IPS-11a (cell line): ENCODE measurements around the gene JMJD1C.
"Not testable (repeated sequence)": the region's sequence is repeated elsewhere in the genome, so short reads cannot be mapped to it uniquely, and the experiment has no call there.

ENCODE experiments used
- H3K4me3 ChIP-seq: one replicate; pipeline ENCODE4 v1.5.1; 2013; ENCODE audit warnings: low read depth, low read length, control low read depth

The JMJD1C gene

GRCh38 chr10:63199716-63200115 lies 266.1 kb downstream of the JMJD1C start:
- H3K4me3 ChIP-seq, result no peak overlapping the region

GRCh38 chr10:63197344-63198092 lies 268.3 kb downstream of the JMJD1C start:
- no peak overlapping the region for H3K4me3 ChIP-seq

GRCh38 chr10:63192826-63193225 lies 273.0 kb downstream of the JMJD1C start:
- H3K4me3 ChIP-seq, result no peak overlapping the region

DNA sequence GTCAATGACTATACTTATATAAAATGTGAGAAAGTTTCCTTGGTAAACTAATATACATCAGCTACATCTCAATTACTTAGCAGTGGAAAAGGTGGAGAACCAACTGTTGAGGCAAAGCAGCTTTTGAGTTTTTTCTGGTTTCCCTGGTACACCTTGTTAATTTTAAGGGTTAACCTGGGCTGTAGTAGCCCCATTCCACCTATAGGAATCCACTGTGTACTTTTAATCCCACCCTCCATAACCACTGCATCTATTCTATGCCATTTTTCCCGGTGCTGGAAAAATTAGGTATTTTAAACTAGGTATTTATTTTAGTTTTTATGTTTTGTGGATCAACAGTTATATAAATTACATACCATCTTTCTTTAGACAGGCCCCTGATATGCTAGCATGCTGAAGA lies 290.2 kb downstream of the JMJD1C start:
- no peak overlapping the region for H3K4me3 ChIP-seq

- no peak overlapping the region for H3K4me3 ChIP-seq
These were observed 292.1 kb downstream of the JMJD1C start for GRCh38 chr10:63173468-63174232.

- H3K4me3 ChIP-seq, result no peak overlapping the region
These were observed 293.9 kb downstream of the JMJD1C start for GRCh38 chr10:63171926-63172325.

DNA sequence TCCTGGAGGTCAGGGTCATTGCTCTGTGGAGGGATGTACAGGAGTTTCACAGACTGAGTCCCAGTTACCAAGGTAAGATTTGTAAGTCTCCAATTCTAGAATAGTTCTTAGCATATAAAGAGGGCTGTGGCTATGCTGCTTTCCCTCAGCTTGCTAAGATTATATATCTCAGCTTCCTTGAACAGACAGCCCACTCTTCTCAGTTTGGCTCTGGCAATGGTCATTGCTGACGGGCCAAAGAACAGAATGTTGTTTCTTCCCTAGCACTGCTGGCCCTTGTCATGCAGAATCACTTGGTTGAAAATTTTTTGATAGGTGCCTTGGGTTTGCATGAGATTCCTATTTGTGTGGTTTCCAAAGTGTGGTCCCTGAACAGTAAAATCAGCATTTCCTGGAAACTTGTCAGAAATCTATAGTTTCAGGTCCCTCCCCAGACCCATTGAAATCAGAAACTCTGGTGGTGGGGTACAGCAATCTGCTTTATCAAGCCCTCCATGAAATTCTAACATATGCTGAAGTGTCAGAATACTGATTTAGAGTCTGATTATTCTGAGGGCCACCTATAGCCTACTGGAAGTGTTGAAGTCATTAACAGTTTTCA lies 294.4 kb downstream of the JMJD1C start:
- no peak overlapping the region for H3K4me3 ChIP-seq

DNA sequence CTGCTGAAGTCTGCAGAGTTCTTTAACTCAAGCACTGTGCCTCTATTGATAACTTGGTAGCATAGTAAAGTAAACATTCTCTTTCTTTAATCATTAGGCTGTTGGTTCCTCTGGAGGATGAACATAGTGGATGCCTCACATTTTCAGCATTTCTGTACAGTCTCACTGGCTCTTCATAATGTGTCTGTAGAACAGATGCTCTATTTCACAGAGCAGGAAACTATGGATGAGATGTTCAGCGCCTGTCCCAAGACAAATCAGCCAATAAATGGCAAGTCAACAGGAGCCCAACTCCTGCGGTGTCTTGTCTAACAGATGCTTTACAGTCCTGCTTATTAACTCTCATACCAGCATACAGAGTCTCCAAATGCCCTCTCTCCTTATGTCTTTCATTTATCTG lies 296.2 kb downstream of the JMJD1C start:
- no peak overlapping the region for H3K4me3 ChIP-seq

- H3K4me3 ChIP-seq, result no peak overlapping the region
These were observed 296.8 kb downstream of the JMJD1C start for GRCh38 chr10:63168821-63169462.

- no peak overlapping the region for H3K4me3 ChIP-seq
These were observed 299.0 kb downstream of the JMJD1C start for GRCh38 chr10:63166742-63167258.

DNA sequence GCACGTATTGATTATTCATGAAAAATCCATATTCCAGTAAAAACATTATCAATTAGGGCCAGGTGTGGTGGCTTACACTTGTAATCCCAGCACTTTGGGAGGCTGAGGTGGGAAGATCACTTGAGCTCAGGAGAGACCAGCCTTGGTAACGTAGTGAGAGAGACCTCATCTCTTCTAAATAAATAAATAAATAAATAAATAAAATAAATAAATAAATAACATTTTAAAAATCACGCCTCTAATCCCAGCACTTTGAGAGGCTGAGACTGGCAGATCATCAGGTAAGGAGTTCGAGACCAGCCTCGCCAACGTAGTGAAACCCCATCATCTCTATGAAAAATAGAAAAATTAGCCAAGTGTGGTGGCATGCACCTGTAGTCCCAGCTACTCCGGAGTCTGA lies 300.5 kb downstream of the JMJD1C start:
- H3K4me3 ChIP-seq, result no peak overlapping the region

- no peak overlapping the region for H3K4me3 ChIP-seq
These were observed 301.6 kb downstream of the JMJD1C start for GRCh38 chr10:63164166-63164623.

DNA sequence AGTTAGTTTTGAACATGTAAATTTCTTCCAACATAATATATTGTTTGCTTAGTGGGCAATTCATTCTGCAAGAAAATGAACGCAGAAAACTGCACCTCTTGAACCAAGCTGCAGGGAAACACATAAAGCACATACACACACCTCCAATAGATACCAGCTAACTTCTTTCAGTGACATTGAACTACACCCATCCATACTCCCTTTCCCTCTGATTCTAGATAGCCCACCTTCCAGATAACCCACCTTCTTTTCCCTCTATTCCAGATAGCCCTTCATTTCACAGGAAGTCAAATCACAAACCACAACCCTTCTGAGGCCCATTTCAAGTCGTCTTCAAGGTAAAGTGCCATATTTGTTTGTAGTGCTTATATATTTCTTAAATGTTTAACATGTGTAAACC lies 304.2 kb downstream of the JMJD1C start:
- H3K4me3 ChIP-seq, result no peak overlapping the region

- no peak overlapping the region for H3K4me3 ChIP-seq
These were observed 307.7 kb downstream of the JMJD1C start for GRCh38 chr10:63157845-63158624.

- no peak overlapping the region for H3K4me3 ChIP-seq
These were observed 309.5 kb downstream of the JMJD1C start for GRCh38 chr10:63156236-63156635.

DNA sequence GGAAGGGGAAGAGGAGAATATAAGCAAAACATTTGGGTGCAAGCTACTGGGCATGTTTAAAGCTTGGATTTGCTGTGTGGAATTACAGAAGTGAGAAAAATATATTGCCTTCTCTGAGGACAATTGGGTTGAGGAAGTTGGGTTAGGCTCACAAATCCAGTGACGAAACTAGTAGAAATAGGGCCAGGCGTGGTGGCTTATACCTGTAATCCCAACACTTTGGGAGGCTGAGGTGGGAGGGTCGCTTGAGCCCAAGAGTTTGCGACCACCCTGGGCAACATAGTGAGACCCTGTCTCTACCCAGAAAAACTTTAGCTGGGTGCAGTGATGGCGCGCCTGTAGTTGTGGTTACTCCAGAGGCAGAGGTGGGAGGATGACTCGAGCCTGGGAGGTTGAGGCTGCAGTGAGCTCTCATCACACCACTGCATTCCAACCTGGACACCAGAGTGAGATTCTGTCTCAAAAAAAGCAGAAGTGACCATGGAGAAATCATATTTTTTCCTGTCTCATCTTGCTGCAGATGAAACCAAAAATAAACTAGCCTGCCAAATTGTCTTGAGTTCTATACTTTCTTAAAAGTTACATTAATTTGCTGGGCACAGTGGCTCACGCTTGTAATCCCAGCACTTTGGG lies 310.3 kb downstream of the JMJD1C start:
- no peak overlapping the region for H3K4me3 ChIP-seq

DNA sequence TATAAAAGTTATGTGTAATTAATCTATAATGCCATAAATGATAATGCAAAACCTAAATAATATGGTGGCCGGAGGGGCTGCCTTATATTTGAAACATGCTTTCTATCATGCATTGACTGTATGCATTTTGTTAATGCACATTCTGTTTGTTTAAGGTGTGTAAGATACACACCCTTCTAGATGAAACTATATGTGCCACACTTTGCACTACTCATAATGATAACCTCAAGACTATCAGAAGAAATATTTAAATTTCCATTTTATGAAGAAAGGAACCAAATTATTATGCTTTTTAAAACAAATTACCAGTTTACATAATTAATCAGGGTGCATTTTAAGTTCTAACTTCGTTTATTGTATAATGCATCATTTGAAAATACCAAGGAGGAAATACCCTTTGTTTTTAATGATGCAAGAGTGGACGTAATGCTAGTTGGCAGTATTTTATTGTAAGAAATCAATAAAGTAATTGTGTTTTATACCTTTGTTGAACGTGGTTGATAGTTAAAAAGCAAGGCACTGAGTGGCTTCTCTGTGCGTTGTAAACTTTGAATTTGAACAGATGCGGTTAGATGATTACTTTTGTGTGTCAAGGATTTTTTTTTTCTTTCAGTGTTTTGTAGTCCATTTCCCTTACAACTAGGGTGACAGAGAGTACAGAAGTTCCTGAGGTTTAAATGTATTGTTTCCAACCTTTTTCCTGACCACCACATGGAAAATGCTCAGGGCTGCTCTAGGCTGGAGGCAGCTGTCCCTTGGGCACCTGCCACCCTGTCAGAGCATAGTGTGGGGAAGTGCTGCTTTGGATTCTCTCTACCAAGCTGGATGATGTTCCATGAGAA lies 311.0 kb downstream of the JMJD1C start:
- no peak overlapping the region for H3K4me3 ChIP-seq

DNA sequence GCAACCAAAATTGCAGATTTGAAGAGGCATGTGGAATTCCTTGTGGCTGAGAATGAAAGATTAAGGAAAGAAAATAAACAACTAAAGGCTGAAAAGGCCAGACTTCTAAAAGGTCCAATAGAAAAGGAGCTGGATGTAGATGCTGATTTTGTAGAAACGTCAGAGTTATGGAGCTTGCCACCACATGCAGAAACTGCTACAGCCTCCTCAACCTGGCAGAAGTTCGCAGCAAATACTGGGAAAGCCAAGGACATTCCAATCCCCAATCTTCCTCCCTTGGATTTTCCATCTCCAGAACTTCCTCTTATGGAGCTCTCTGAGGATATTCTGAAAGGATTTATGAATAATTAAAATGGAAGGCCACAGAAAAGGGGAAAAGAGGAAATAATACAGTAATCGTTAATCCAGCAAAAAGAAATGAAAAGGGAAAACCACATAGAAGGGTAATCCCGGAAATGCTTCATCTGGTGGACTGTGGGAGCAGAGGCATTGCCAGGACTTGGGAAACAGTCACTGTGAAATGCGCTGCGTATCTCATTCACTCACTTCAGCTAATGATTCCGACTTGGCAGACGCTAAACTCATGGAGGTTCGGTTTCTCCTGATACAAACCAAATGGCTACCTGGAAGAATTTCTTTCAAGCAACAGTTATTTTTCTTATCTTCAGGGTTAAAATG lies 311.8 kb downstream of the JMJD1C start:
- H3K4me3 ChIP-seq, result not testable (repeated sequence)
